ENCODE measurements around the gene PEX5L. TPM values are rescaled to one million over a fixed set of nuclear protein-coding genes. Genes with fewer than 3 reads are reported as not detected.

Gene PEX5L
- total and polyA plus RNA-seq, 9 donors, result 0.30 to 8.6 (median 1.1) TPM

DNA sequence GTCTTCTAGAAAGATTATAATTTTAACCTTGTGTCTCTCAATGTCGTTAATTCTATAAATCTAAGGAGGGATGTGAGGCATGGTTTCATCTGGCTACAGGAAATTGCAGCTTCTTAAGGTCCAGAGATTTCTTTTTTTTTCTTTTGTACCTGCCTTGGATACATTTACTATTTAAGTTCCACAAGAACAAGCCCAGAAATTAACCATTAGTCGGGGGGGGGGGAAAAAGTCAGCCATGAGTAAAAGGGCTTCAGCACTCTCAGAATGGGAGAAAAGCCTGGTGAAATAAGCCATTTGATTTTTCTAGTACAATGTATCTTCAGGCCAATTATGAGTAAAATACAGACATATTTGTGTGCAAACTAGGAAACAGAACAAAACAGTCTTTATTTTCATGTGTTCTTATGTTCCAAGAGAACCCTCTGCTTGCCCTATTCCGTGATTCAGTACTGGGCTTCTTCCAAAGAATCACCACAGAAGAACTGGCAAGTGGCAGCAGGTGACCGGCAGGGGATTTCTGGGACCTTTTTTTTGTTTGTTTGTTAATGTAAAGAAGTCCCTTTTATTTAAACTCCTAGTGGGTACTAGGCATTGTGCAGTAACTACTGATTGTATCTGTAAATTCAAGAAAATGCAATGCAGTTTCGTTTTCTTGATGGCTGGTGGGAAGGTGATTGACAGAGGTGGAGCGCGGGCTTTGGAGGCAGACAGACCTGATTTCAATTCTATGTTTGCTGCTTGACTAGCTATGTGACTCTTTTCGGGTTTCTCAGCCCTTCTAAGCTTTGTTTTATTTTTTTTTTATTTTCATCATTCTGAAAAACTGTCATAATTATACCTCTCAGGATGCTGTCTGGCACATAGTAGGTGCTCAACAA, 82.5 kb downstream of the PEX5L start:
- Histone ChIP-seq H3K9me3 (no peaks in the 10 kb centered on the region), H3K27me3 (no peaks in the 10 kb centered on the region), H3K4me3 (no peak overlapping the region), H3K4me1 (ENCODE audit: insufficient read depth) (peaks cover 3% of the 10 kb centered on the region), H3K36me3 (no peaks in the 10 kb centered on the region), H3K27ac (no peak overlapping the region)
- no peak for DNase-seq
- TF ChIP-seq, protein P1, sequence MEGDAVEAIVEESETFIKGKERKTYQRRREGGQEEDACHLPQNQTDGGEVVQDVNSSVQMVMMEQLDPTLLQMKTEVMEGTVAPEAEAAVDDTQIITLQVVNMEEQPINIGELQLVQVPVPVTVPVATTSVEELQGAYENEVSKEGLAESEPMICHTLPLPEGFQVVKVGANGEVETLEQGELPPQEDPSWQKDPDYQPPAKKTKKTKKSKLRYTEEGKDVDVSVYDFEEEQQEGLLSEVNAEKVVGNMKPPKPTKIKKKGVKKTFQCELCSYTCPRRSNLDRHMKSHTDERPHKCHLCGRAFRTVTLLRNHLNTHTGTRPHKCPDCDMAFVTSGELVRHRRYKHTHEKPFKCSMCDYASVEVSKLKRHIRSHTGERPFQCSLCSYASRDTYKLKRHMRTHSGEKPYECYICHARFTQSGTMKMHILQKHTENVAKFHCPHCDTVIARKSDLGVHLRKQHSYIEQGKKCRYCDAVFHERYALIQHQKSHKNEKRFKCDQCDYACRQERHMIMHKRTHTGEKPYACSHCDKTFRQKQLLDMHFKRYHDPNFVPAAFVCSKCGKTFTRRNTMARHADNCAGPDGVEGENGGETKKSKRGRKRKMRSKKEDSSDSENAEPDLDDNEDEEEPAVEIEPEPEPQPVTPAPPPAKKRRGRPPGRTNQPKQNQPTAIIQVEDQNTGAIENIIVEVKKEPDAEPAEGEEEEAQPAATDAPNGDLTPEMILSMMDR (IDR thresholded peaks at IDR 0.05), result no peak
- TF ChIP-seq EP300 (IDR thresholded peaks at IDR 0.05) (no peak), POLR2A (IDR thresholded peaks at IDR 0.05) (no peak)
- intact Hi-C loops (cut with DNase I), result no loop called here
- 68 to 69% (median 69%) methylated on average over 8 of the region's 8 CpGs for WGBS, 3 donors

DNA sequence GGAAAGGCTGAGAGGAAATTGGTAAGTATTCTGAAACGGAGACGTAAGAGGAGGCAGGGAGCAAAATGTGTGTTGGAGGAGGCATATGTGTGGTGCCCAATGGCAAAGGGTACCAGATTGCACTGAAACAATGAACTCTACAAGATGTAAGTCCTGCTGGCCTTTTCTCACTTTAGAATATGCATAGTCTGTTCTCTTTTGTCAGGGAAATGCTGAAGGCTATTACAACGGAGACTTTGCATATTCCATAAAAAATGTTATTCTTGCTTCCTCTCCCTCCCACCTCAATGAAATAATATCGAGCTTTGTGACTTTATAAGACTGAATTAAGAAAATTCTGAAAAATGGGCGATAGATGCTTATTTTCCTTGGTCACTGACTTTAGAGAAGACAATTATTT, 85.9 kb downstream of the PEX5L start:
- Histone ChIP-seq H3K9me3 (no peaks in the 10 kb centered on the region), H3K4me1 (ENCODE audit: insufficient read depth) (peaks cover 3% of the 10 kb centered on the region), H3K36me3 (no peaks in the 10 kb centered on the region), H3K4me3 (no peak overlapping the region), H3K27ac (no peak overlapping the region), H3K27me3 (no peaks in the 10 kb centered on the region)
- intact Hi-C loops (cut with DNase I), result no loop called here
- 86 to 90% (median 90%) methylated on average over 5 of the region's 5 CpGs for WGBS, 3 donors
- DNase-seq, result no peak
- TF ChIP-seq POLR2A (IDR thresholded peaks at IDR 0.05), result no peak
- TF ChIP-seq, protein P1 (IDR thresholded peaks at IDR 0.05), result no peak
- no peak for TF ChIP-seq EP300 (IDR thresholded peaks at IDR 0.05)

DNA sequence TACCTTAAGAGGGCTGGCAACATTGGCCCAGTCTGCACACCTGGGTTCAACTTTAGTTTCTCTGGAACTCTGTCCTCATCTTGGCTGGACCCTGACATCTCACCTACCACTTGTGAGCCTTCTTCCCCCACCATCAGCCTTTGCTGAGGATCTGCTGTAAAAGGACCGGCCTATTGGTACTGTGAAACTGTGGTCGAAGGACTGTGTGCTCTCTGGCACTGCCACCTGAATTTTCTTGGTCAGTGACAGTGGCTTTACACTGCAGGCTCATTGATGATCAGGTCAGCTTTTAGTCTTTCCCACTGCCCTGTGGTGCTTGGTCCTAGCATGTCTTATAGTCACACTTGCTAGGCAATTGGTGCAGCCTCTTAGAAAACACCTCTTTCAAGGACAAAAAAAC, 86.9 kb downstream of the PEX5L start:
- Histone ChIP-seq H3K4me3 (no peak overlapping the region), H3K27me3 (no peaks in the 10 kb centered on the region), H3K9me3 (no peaks in the 10 kb centered on the region), H3K4me1 (ENCODE audit: insufficient read depth) (peaks cover 3% of the 10 kb centered on the region), H3K36me3 (no peaks in the 10 kb centered on the region), H3K27ac (no peak overlapping the region)
- DNase-seq, result no peak
- no peak for TF ChIP-seq EP300 (IDR thresholded peaks at IDR 0.05)
- TF ChIP-seq, protein P1 (IDR thresholded peaks at IDR 0.05), result no peak
- no peak for TF ChIP-seq POLR2A (IDR thresholded peaks at IDR 0.05)
- intact Hi-C loops (cut with DNase I), result no loop called here
- WGBS, 3 donors, result 85 to 94% (median 93%) methylated on average over 2 of the region's 2 CpGs

DNA sequence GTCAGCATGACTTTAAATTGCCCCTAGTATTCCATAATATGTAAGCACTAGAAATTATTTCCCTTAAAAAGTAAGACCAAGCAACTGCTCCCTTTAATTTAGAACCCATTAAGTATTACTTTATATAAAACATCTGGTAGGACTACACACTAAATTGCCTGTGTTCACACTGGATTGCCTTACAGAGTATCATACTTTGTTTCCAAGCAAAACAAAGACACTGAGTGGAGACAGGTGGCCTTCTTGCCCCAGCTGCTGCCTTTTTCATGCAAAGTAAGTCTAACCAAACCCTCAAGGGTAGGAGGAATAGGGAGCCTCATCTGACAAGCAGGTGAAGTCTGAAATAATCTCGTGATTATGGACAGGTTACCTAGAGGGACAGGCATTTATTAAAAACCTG, 87.3 kb downstream of the PEX5L start:
- WGBS, 3 donors, result 8 to 26% (median 23%) methylated on average over 1 of the region's 1 CpG
- Histone ChIP-seq H3K4me3 (no peak overlapping the region), H3K27me3 (no peaks in the 10 kb centered on the region), H3K27ac (no peak overlapping the region), H3K9me3 (no peaks in the 10 kb centered on the region), H3K36me3 (no peaks in the 10 kb centered on the region), H3K4me1 (ENCODE audit: insufficient read depth) (peaks cover 3% of the 10 kb centered on the region)
- intact Hi-C loops (cut with DNase I), result no loop called here
- TF ChIP-seq, protein P1 (IDR thresholded peaks at IDR 0.05), result no peak
- no peak for TF ChIP-seq POLR2A (IDR thresholded peaks at IDR 0.05)
- TF ChIP-seq EP300 (IDR thresholded peaks at IDR 0.05), result no peak
- DNase-seq, result no peak
